Glutamatergic neuron (in vitro differentiated cells): ENCODE data around the gene TNS1. TPM values are rescaled to one million over a fixed set of nuclear protein-coding genes. Genes with fewer than 3 reads are reported as not detected.
A peak's percentile ranks its signal among the peaks of the same experiment; 100 is the strongest.

Experiments used
- DNase-seq: peaks from one replicate; pipeline ENCODE4 v3.0.0; 2022
- H3K27ac Mint-ChIP-seq: one replicate; pipeline ENCODE4 v1.8.0; 2020; ENCODE audit warnings: mild to moderate bottlenecking, mixed read lengths, inconsistent platforms; ENCODE audit not compliant: unreplicated experiment
- H3K27me3 Mint-ChIP-seq: one replicate; pipeline ENCODE4 v1.8.0; 2020; ENCODE audit warnings: mild to moderate bottlenecking, moderate library complexity, mixed read lengths, inconsistent platforms; ENCODE audit not compliant: unreplicated experiment
- H3K36me3 Mint-ChIP-seq: one replicate; pipeline ENCODE4 v1.8.0; 2020; ENCODE audit warnings: mild to moderate bottlenecking, mixed read lengths, inconsistent platforms; ENCODE audit not compliant: unreplicated experiment
- H3K4me1 Mint-ChIP-seq: one replicate; pipeline ENCODE4 v1.8.0; 2020; ENCODE audit warnings: mild to moderate bottlenecking, low read depth, mixed read lengths, inconsistent platforms; ENCODE audit not compliant: unreplicated experiment
- H3K4me3 Mint-ChIP-seq: one replicate; pipeline ENCODE4 v1.8.0; 2020; ENCODE audit warnings: mild to moderate bottlenecking, mixed read lengths, inconsistent platforms; ENCODE audit not compliant: unreplicated experiment
- H3K9me3 Mint-ChIP-seq: one replicate; pipeline ENCODE4 v1.8.0; 2020; ENCODE audit warnings: mild to moderate bottlenecking, moderate library complexity, mixed read lengths, inconsistent platforms; ENCODE audit not compliant: unreplicated experiment
- CTCF ChIP-seq: fragments of 200-600 bp; sonication (generic); IDR thresholded peaks from one replicate; pipeline ENCODE4 v1.5.0; 2021; ENCODE audit not compliant: partially characterized antibody, unreplicated experiment
- total RNA-seq: library from RNA; stranded (reverse); fragmentation: NEBNext Ultra II Directional; extraction: Animal tissue kit (Norgen Biotek cat#: 25700); gene quantifications from one replicate; pipeline ENCODE4 v1.2.1, GENCODE V29; 2021; ENCODE audit not compliant: unreplicated experiment

TNS1 gene
- total RNA-seq, 1 donor from 2014 or later = 3.2 TPM

GRCh38 chr2:217868911-217869334, 133.9 kb downstream of the TNS1 start:
- H3K27me3 Mint-ChIP-seq = peaks cover 2% of the 10 kb centered on the region
- no peak overlapping the region for H3K27ac Mint-ChIP-seq
- no peaks in the 10 kb centered on the region for H3K36me3 Mint-ChIP-seq
- H3K4me1 Mint-ChIP-seq = no peaks in the 10 kb centered on the region
- TF ChIP-seq CTCF = no peak
- DNase-seq = no peak
- no peak overlapping the region for H3K4me3 Mint-ChIP-seq
- peaks cover 5% of the 10 kb centered on the region for H3K9me3 Mint-ChIP-seq

- Mint-ChIP-seq H3K9me3 (peaks cover 7% of the 10 kb centered on the region), H3K36me3 (no peaks in the 10 kb centered on the region), H3K27ac (no peak overlapping the region), H3K27me3 (peaks cover 2% of the 10 kb centered on the region), H3K4me1 (no peaks in the 10 kb centered on the region), H3K4me3 (no peak overlapping the region)
- no peak for DNase-seq
- no peak for TF ChIP-seq CTCF
These were observed 134.4 kb downstream of the TNS1 start for GRCh38 chr2:217868265-217868892.

GRCh38 chr2:217866457-217866856, 136.3 kb downstream of the TNS1 start:
- Mint-ChIP-seq H3K27ac (no peak overlapping the region), H3K4me3 (no peak overlapping the region), H3K4me1 (no peaks in the 10 kb centered on the region), H3K27me3 (peaks cover 2% of the 10 kb centered on the region), H3K9me3 (peaks cover 7% of the 10 kb centered on the region), H3K36me3 (no peaks in the 10 kb centered on the region)
- peak; percentile 39 for DNase-seq
- no peak for TF ChIP-seq CTCF

- peaks cover 7% of the 10 kb centered on the region for H3K9me3 Mint-ChIP-seq
- TF ChIP-seq CTCF = no peak
- no peak for DNase-seq
- no peaks in the 10 kb centered on the region for H3K36me3 Mint-ChIP-seq
- H3K4me3 Mint-ChIP-seq = no peak overlapping the region
- no peak overlapping the region for H3K27ac Mint-ChIP-seq
- no peaks in the 10 kb centered on the region for H3K4me1 Mint-ChIP-seq
- H3K27me3 Mint-ChIP-seq = peaks cover 2% of the 10 kb centered on the region
These were observed 137.6 kb downstream of the TNS1 start for GRCh38 chr2:217864963-217865772.

GRCh38 chr2:217863883-217864282, 138.9 kb downstream of the TNS1 start:
- TF ChIP-seq CTCF = no peak
- H3K9me3 Mint-ChIP-seq = peaks cover 7% of the 10 kb centered on the region

More at GRCh38 chr2:217863883-217864282, 138.9 kb downstream of the TNS1 start:
- Mint-ChIP-seq H3K4me3 (no peak overlapping the region), H3K36me3 (no peaks in the 10 kb centered on the region), H3K4me1 (no peaks in the 10 kb centered on the region), H3K27ac (no peak overlapping the region), H3K27me3 (peaks cover 3% of the 10 kb centered on the region)
- DNase-seq = no peak
